ENCODE results near the gene SMIM32. TPM values are rescaled to one million over a fixed set of nuclear protein-coding genes. Genes with fewer than 3 reads are reported as not detected.

The SMIM32 gene
- total RNA-seq, 4 donors from 2014 or later: 5.8 to 18.4 (median 15.1) TPM

- TF ChIP-seq, protein P1, sequence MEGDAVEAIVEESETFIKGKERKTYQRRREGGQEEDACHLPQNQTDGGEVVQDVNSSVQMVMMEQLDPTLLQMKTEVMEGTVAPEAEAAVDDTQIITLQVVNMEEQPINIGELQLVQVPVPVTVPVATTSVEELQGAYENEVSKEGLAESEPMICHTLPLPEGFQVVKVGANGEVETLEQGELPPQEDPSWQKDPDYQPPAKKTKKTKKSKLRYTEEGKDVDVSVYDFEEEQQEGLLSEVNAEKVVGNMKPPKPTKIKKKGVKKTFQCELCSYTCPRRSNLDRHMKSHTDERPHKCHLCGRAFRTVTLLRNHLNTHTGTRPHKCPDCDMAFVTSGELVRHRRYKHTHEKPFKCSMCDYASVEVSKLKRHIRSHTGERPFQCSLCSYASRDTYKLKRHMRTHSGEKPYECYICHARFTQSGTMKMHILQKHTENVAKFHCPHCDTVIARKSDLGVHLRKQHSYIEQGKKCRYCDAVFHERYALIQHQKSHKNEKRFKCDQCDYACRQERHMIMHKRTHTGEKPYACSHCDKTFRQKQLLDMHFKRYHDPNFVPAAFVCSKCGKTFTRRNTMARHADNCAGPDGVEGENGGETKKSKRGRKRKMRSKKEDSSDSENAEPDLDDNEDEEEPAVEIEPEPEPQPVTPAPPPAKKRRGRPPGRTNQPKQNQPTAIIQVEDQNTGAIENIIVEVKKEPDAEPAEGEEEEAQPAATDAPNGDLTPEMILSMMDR (IDR thresholded peaks at IDR 0.05): no peak
- TF ChIP-seq POLR2A (IDR thresholded peaks at IDR 0.05): no peak
- Histone ChIP-seq H3K9me3 (peaks cover 0 to 7% (median 0%) of the 10 kb centered on the region in 4 donors), H3K27ac (no peak overlapping the region), H3K27me3 (no peaks in the 10 kb centered on the region), H3K4me3 (no peak overlapping the region), H3K4me1 (peaks cover 0 to 64% (median 3%) of the 10 kb centered on the region in 4 donors), H3K36me3 (no peaks in the 10 kb centered on the region)
- no peak for DNase-seq
Observed at GRCh38 chr5:136188859-136189258, 4.1 kb downstream of the SMIM32 start.

- H3K4me1 ChIP-seq: peaks cover 0 to 43% (median 0%) of the 10 kb centered on the region in 4 donors
- H3K36me3 ChIP-seq: no peaks in the 10 kb centered on the region
- TF ChIP-seq, protein P1 (IDR thresholded peaks at IDR 0.05): peak in 2 of 6 experiments; percentile 34 to 44
- no peak for TF ChIP-seq POLR2A (IDR thresholded peaks at IDR 0.05)
- no peak overlapping the region for H3K4me3 ChIP-seq
- no peaks in the 10 kb centered on the region for H3K27me3 ChIP-seq
- peaks cover 0 to 1% (median 0%) of the 10 kb centered on the region in 4 donors for H3K9me3 ChIP-seq
- peak overlapping the region in 2 of 4 donors; percentile 47 to 64 for H3K27ac ChIP-seq
- no peak for DNase-seq
Observed at GRCh38 chr5:136186796-136187195, 6.2 kb downstream of the SMIM32 start.

GRCh38 chr5:136185974-136186665 is 6.8 kb downstream of the SMIM32 start:
- H3K9me3 ChIP-seq: no peaks in the 10 kb centered on the region
- no peak for TF ChIP-seq POLR2A (IDR thresholded peaks at IDR 0.05)
- TF ChIP-seq, protein P1 (IDR thresholded peaks at IDR 0.05): peak in 2 of 6 experiments; percentile 18 to 20
- no peaks in the 10 kb centered on the region for H3K36me3 ChIP-seq
- peaks cover 0 to 37% (median 0%) of the 10 kb centered on the region in 4 donors for H3K4me1 ChIP-seq
- no peaks in the 10 kb centered on the region for H3K27me3 ChIP-seq
- H3K27ac ChIP-seq: peak overlapping the region in 2 of 4 donors; percentile 40 to 47
- H3K4me3 ChIP-seq: no peak overlapping the region
- no peak for DNase-seq

DNA sequence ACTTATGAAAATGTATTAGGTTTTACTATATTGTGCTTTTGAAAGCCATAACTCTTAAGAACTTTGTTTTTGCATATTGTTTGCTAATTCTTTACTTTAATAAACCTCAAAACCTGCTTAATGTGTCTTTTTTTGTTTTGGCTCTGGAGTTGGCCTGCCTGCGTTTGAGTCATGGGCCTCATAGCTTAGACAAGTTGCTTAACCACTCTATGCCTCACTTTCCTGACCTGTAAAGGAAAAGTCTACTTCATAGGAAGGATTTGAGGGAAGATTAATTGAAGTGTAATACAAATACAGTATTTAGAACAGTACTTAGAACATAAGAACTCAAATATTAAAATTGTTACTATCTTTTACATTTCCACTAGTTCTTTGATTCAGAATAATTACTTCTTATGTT is 10.3 kb downstream of the SMIM32 start:
- no peaks in the 10 kb centered on the region for H3K27me3 ChIP-seq
- H3K27ac ChIP-seq: no peak overlapping the region
- no peaks in the 10 kb centered on the region for H3K9me3 ChIP-seq
- H3K4me1 ChIP-seq: peaks cover 0 to 9% (median 0%) of the 10 kb centered on the region in 4 donors
- H3K36me3 ChIP-seq: peaks cover 0 to 13% (median 0%) of the 10 kb centered on the region in 3 donors
- no peak overlapping the region for H3K4me3 ChIP-seq
- DNase-seq: no peak
- TF ChIP-seq, protein P1 (IDR thresholded peaks at IDR 0.05): no peak
- no peak for TF ChIP-seq POLR2A (IDR thresholded peaks at IDR 0.05)

DNA sequence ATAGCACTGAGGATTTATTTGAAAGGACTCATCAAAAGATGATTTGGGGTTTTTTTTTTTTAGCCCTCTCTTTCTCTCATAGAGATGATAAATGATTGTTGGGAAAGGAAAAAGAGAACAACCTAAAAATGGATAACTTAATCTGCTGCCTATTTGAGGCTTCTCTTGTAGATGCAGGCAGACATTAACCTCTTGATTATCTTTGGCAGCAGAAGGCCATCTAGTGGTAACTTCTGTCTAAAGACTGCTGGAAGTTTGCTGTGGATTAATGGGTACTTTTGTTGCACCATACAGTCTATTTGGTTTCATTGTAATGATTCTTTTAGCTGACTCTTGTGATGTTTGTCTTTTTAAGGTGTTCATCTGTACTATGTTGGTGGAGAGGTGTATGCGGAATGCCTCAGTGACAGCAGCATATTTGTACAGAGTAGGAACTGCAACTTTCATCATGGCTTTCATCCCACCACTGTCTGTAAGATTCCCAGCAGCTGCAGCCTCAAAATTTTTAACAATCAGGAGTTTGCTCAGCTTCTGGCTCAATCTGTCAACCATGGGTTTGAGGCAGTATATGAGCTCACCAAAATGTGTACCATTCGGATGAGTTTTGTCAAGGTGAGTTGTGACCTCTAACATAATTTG is 18.8 kb downstream of the SMIM32 start:
- Histone ChIP-seq H3K9me3 (no peaks in the 10 kb centered on the region), H3K4me3 (no peak overlapping the region), H3K4me1 (no peaks in the 10 kb centered on the region), H3K27ac (no peak overlapping the region), H3K36me3 (peaks cover 0 to 27% (median 0%) of the 10 kb centered on the region in 3 donors), H3K27me3 (no peaks in the 10 kb centered on the region)
- no peak for DNase-seq
- TF ChIP-seq POLR2A (IDR thresholded peaks at IDR 0.05): no peak
- TF ChIP-seq, protein P1 (IDR thresholded peaks at IDR 0.05): peak in 4 of 6 experiments; percentile 26 to 81 (median 78)
